HFFc6 (cell line): ENCODE data around the gene SLC38A11. TPM values are rescaled to one million over a fixed set of nuclear protein-coding genes. Genes with fewer than 3 reads are reported as not detected.
"Not testable (repeated sequence)": the region's sequence is repeated elsewhere in the genome, so short reads cannot be mapped to it uniquely, and the experiment has no call there.

Source experiments
- DNase-seq: peaks from one replicate; pipeline ENCODE4 v3.0.0-alpha.2; 2018
- H3K27ac Mint-ChIP-seq: 2 replicates; pipeline ENCODE4 v1.8.0; 2020; ENCODE audit warnings: mild to moderate bottlenecking, mixed read lengths
- H3K27me3 Mint-ChIP-seq: 2 replicates; pipeline ENCODE4 v1.8.0; 2021; ENCODE audit warnings: mild to moderate bottlenecking, moderate library complexity, mixed read lengths; ENCODE audit not compliant: insufficient read depth
- H3K36me3 Mint-ChIP-seq: 2 replicates; pipeline ENCODE4 v1.8.0; 2021; ENCODE audit warnings: low read depth, mixed read lengths
- H3K4me1 Mint-ChIP-seq: 2 replicates; pipeline ENCODE4 v1.8.0; 2020; ENCODE audit warnings: low read depth, mixed read lengths
- H3K4me3 Mint-ChIP-seq: 2 replicates; pipeline ENCODE4 v1.8.0; 2020; ENCODE audit warnings: mild to moderate bottlenecking, moderate library complexity, mixed read lengths
- H3K9me3 Mint-ChIP-seq: 2 replicates; pipeline ENCODE4 v1.8.0; 2020; ENCODE audit warnings: mild to moderate bottlenecking, mixed read lengths
- total RNA-seq, 6 experiments: library from RNA; stranded (reverse); fragmentation: NEBNext Ultra II Directional; extraction: Animal tissue kit (Norgen Biotek cat#: 25700); gene quantifications; 2 replicates in 1 of 6; 3 replicates in 5 of 6; pipeline ENCODE4 v1.2.3, GENCODE V29; 2021
- TF ChIP-seq, protein P1 (sequence below): fragments of 200-600 bp; sonication (generic); IDR thresholded peaks from 2 replicates; pipeline ENCODE4 v1.5.0; 2021; ENCODE audit warnings: antibody characterized with exemption, mild to moderate bottlenecking

The SLC38A11 gene
- total RNA-seq, 6 experiments from 2014 or later = 2.1 to 3.0 (median 2.5) TPM

DNA sequence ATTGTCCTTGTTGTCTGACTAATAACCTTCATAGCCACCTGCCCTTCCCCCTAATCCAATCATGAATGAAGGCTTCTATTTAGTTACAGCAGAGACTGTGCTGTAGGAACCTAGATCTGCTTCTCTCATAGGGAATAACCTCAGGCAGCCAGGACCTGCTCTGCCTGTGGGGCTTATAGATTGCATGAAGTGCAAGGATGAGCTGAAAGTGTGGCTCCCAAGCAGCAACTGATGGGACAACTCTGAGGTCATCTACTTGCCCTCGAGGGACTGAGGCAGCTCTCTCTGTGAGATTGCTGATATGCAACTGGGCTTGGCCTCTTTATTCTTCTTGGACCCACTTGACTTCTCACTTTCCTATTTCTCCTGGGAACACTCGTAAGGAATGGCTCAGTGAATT lies 23.8 kb upstream of the SLC38A11 start:
- TF ChIP-seq, protein P1, sequence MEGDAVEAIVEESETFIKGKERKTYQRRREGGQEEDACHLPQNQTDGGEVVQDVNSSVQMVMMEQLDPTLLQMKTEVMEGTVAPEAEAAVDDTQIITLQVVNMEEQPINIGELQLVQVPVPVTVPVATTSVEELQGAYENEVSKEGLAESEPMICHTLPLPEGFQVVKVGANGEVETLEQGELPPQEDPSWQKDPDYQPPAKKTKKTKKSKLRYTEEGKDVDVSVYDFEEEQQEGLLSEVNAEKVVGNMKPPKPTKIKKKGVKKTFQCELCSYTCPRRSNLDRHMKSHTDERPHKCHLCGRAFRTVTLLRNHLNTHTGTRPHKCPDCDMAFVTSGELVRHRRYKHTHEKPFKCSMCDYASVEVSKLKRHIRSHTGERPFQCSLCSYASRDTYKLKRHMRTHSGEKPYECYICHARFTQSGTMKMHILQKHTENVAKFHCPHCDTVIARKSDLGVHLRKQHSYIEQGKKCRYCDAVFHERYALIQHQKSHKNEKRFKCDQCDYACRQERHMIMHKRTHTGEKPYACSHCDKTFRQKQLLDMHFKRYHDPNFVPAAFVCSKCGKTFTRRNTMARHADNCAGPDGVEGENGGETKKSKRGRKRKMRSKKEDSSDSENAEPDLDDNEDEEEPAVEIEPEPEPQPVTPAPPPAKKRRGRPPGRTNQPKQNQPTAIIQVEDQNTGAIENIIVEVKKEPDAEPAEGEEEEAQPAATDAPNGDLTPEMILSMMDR = no peak
- no peaks in the 10 kb centered on the region for H3K9me3 Mint-ChIP-seq
- no peak for DNase-seq
- H3K36me3 Mint-ChIP-seq = no peaks in the 10 kb centered on the region
- H3K4me1 Mint-ChIP-seq = peaks cover 91% of the 10 kb centered on the region
- H3K27ac Mint-ChIP-seq = no peak overlapping the region
- no peaks in the 10 kb centered on the region for H3K27me3 Mint-ChIP-seq
- H3K4me3 Mint-ChIP-seq = no peak overlapping the region

DNA sequence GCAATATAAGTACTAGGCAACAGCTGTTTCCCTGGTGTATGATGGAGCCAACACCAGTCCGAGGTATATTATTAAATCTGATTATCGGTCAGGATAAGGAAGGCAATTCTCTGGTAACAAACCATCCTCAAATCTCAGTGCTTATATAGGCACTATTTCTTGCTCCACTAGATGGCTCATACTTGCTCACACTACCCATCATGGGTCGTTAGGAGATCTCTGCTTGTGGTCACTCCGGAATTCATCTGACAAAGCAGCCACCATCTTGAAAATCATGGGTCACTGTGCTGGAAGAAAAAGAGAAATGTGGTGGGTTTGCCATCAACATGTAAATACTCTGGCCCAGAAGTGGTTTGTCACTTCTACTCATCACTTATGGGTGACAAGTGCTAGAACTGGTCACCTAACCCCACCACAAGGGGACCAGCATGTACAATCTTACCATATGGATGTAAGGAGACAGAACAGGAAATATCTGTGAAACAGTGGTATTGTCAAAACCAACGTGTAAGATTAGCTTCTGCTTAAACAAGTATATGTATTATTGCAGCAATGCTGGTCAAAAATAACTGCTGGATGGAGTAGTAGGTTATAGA lies 21.6 kb upstream of the SLC38A11 start:
- H3K27ac Mint-ChIP-seq = peak overlapping the region; percentile 73

DNA sequence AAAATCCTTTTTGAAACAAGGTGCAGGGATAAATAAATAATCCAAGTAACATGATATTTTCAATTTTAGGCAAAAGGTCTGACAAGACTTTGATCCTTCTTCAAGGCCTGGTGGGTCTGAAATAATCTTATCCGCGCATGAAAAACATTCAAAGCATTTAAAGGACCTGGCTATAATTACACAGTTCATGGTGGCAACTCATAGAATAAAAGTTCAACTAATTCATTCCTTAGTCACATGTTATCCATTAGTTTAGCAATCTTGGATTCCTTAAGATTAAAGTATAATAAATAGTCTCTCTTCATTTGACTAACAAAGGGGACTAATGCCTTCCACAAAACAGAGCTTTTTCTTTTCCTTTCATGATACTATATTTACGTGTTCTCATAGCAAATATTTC lies 21.0 kb upstream of the SLC38A11 start:
- no peak for DNase-seq
- Mint-ChIP-seq H3K27ac (peak overlapping the region; percentile 73), H3K27me3 (no peaks in the 10 kb centered on the region), H3K9me3 (no peaks in the 10 kb centered on the region), H3K4me3 (no peak overlapping the region; the same call in 1 of the 2 replicates), H3K4me1 (peaks cover 79% of the 10 kb centered on the region), H3K36me3 (peaks cover 6% of the 10 kb centered on the region; the same call in 1 of the 2 replicates)
- TF ChIP-seq, protein P1 = no peak

More for the DNA sequence above, 21.6 kb upstream of the SLC38A11 start:
- peaks cover 81% of the 10 kb centered on the region for H3K4me1 Mint-ChIP-seq
- H3K9me3 Mint-ChIP-seq, H3K27me3 Mint-ChIP-seq, H3K36me3 Mint-ChIP-seq, DNase-seq, H3K4me3 Mint-ChIP-seq: not testable (repeated sequence)

- peaks cover 6% of the 10 kb centered on the region; the same call in 1 of the 2 replicates for H3K36me3 Mint-ChIP-seq
- no peak overlapping the region for H3K4me3 Mint-ChIP-seq
- TF ChIP-seq, protein P1 = no peak
- H3K4me1 Mint-ChIP-seq = peaks cover 76% of the 10 kb centered on the region
- no peaks in the 10 kb centered on the region for H3K9me3 Mint-ChIP-seq
- H3K27me3 Mint-ChIP-seq = no peaks in the 10 kb centered on the region
- no peak for DNase-seq
- peak overlapping the region; percentile 73 for H3K27ac Mint-ChIP-seq
Measured at GRCh38 chr2:164975891-164976290, 20.6 kb upstream of the SLC38A11 start.

GRCh38 chr2:164974221-164974620 lies 18.9 kb upstream of the SLC38A11 start:
- peak overlapping the region; percentile 33; the same call in 1 of the 2 replicates for H3K4me3 Mint-ChIP-seq
- peak overlapping the region; percentile 46 for H3K27ac Mint-ChIP-seq
- H3K36me3 Mint-ChIP-seq = peaks cover 17% of the 10 kb centered on the region
- TF ChIP-seq, protein P1 = no peak
- peaks cover 4% of the 10 kb centered on the region for H3K9me3 Mint-ChIP-seq
- peaks cover 70% of the 10 kb centered on the region for H3K4me1 Mint-ChIP-seq
- H3K27me3 Mint-ChIP-seq = no peaks in the 10 kb centered on the region
- DNase-seq = peak; percentile 30

DNA sequence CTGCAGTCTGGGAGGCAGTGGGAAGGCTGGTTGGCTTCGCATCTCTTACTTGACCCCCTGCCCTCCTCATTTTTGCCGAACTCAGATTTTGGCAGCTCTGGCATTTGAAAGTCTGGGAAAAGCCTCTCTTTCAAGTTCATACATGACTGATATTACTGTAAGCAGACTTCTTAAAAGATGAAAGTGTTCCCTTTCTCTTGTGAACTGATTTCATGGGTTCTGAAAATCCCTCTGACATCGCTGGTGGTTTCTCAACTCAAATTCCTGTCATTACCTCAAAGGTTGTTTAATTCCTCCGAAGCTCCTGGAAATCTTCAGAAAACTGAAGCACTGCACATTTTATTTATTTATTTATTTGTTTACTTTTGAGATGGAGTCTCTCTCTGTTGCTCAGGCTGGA lies 16.9 kb upstream of the SLC38A11 start:
- Mint-ChIP-seq H3K36me3 (peaks cover 33% of the 10 kb centered on the region), H3K4me1 (peaks cover 75% of the 10 kb centered on the region), H3K27ac (no peak overlapping the region), H3K27me3 (no peaks in the 10 kb centered on the region), H3K9me3 (peaks cover 19% of the 10 kb centered on the region), H3K4me3 (no peak overlapping the region)
- DNase-seq = no peak
- TF ChIP-seq, protein P1 = no peak
